Measurements from ENCODE around the gene CUL1. TPM values are rescaled to one million over a fixed set of nuclear protein-coding genes. Genes with fewer than 3 reads are reported as not detected.

The CUL1 gene
- total RNA-seq, 6 experiments from 2014 or later: 42.9 to 50.9 (median 49.2) TPM

- Mint-ChIP-seq H3K4me1 (ENCODE audit: low read depth) (peaks cover 63% of the 10 kb centered on the region), H3K36me3 (ENCODE audit: low read depth) (peaks cover 8% of the 10 kb centered on the region; the same call in 1 of the 2 replicates), H3K9me3 (no peaks in the 10 kb centered on the region), H3K27me3 (ENCODE audit: insufficient read depth) (peaks cover 2% of the 10 kb centered on the region; the same call in 1 of the 2 replicates), H3K27ac (no peak overlapping the region), H3K4me3 (no peak overlapping the region)
- no peak for DNase-seq
- no peak for TF ChIP-seq CTCF (IDR thresholded peaks at IDR 0.05)
Observed at GRCh38 chr7:148711191-148712102, 12.7 kb downstream of the CUL1 start.

- Mint-ChIP-seq H3K27me3 (ENCODE audit: insufficient read depth) (peaks cover 5% of the 10 kb centered on the region; the same call in 1 of the 2 replicates), H3K4me3 (no peak overlapping the region), H3K27ac (no peak overlapping the region), H3K9me3 (no peaks in the 10 kb centered on the region; the same call in 1 of the 2 replicates), H3K36me3 (ENCODE audit: low read depth) (peaks cover 16% of the 10 kb centered on the region), H3K4me1 (ENCODE audit: low read depth) (peaks cover 63% of the 10 kb centered on the region)
- TF ChIP-seq CTCF (IDR thresholded peaks at IDR 0.05): no peak
- DNase-seq: no peak
Observed at GRCh38 chr7:148712678-148713329, 14.1 kb downstream of the CUL1 start.

GRCh38 chr7:148714498-148714897, 15.8 kb downstream of the CUL1 start:
- Mint-ChIP-seq H3K4me3 (no peak overlapping the region), H3K4me1 (ENCODE audit: low read depth) (peaks cover 64% of the 10 kb centered on the region), H3K36me3 (ENCODE audit: low read depth) (peaks cover 21% of the 10 kb centered on the region), H3K27ac (no peak overlapping the region), H3K27me3 (ENCODE audit: insufficient read depth) (peaks cover 5% of the 10 kb centered on the region; the same call in 1 of the 2 replicates), H3K9me3 (no peaks in the 10 kb centered on the region; the same call in 1 of the 2 replicates)
- TF ChIP-seq CTCF (IDR thresholded peaks at IDR 0.05): no peak
- DNase-seq: no peak

GRCh38 chr7:148715027-148715426, 16.3 kb downstream of the CUL1 start:
- Mint-ChIP-seq H3K4me1 (ENCODE audit: low read depth) (peaks cover 66% of the 10 kb centered on the region), H3K27me3 (ENCODE audit: insufficient read depth) (peaks cover 5% of the 10 kb centered on the region; the same call in 1 of the 2 replicates), H3K36me3 (ENCODE audit: low read depth) (peaks cover 21% of the 10 kb centered on the region), H3K4me3 (no peak overlapping the region), H3K9me3 (no peaks in the 10 kb centered on the region; the same call in 1 of the 2 replicates), H3K27ac (no peak overlapping the region)
- no peak for TF ChIP-seq CTCF (IDR thresholded peaks at IDR 0.05)
- no peak for DNase-seq

DNA sequence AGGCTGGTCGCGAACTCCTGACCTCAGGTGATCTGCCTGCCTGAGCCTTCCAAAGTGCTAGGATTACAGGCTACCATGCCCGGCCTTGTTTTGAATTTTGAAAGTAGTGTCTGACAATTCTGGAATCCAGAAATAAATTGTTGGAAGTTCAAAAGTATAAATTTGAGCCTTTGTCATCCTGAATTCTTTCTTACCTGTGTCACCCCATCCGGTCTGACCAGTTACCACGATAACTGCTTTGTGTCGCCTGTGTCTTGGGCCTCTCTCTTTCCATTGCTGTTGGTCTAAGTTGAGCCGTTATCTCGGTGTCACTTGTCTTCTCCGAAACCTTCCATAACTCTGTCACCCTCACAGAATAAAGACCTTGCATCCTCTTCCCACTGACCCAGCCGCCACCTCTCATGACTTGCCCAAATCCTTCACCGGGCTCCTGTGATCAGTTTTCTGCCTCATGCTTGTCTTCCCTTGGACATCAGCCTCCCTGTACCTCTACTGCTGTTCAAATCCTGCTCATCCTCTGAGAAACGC, 18.6 kb downstream of the CUL1 start:
- TF ChIP-seq CTCF (IDR thresholded peaks at IDR 0.05): no peak
- Mint-ChIP-seq H3K27ac (no peak overlapping the region), H3K4me3 (no peak overlapping the region), H3K36me3 (ENCODE audit: low read depth) (peaks cover 21% of the 10 kb centered on the region), H3K4me1 (ENCODE audit: low read depth) (peaks cover 73% of the 10 kb centered on the region), H3K27me3 (ENCODE audit: insufficient read depth) (peaks cover 3% of the 10 kb centered on the region; the same call in 1 of the 2 replicates), H3K9me3 (no peaks in the 10 kb centered on the region; the same call in 1 of the 2 replicates)
- no peak for DNase-seq
